ENCODE measurements around the gene F8. TPM values are rescaled to one million over a fixed set of nuclear protein-coding genes. Genes with fewer than 3 reads are reported as not detected.
"Not testable (repeated sequence)": the region's sequence is repeated elsewhere in the genome, so short reads cannot be mapped to it uniquely, and the experiment has no call there.

Gene F8
- total RNA-seq, 2 donors from 2014 or later, result 13.2 to 39.1 TPM

DNA sequence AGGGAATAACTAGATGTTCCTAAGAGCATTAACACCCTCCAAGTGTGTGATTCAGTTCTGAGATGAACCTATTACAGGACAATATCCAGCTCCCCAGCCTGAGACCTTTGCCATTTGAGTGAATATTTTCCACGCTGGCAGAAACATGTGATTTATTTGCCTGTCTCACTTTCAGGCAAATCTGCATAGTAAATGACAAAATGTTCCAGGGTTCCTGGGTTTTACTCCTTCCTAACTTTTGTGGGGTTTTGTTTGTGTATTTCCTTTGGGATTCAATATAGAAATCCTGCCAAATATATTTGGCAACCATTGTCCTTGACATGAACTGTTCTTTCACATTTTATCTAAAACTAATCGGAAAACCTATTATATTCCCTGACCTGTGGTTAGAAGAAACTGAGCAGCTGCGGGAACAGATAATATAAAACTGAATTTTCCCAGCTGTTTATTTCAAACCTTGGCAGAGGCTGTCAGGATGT, 12.5 kb downstream of the F8 start:
- 32% methylated on average over 3 of the region's 3 CpGs for WGBS
- Histone ChIP-seq H3K36me3 (no peaks in the 10 kb centered on the region), H3K4me1 (replicated peaks) (no peaks in the 10 kb centered on the region), H3K9me3 (no peaks in the 10 kb centered on the region), H3K27ac (no peak overlapping the region), H3K4me3 (no peak overlapping the region), H3K27me3 (replicated peaks; ENCODE audit: insufficient read depth) (no peaks in the 10 kb centered on the region)
- no peak for TF ChIP-seq POLR2A (IDR thresholded peaks at IDR 0.05)
- TF ChIP-seq, protein P1, sequence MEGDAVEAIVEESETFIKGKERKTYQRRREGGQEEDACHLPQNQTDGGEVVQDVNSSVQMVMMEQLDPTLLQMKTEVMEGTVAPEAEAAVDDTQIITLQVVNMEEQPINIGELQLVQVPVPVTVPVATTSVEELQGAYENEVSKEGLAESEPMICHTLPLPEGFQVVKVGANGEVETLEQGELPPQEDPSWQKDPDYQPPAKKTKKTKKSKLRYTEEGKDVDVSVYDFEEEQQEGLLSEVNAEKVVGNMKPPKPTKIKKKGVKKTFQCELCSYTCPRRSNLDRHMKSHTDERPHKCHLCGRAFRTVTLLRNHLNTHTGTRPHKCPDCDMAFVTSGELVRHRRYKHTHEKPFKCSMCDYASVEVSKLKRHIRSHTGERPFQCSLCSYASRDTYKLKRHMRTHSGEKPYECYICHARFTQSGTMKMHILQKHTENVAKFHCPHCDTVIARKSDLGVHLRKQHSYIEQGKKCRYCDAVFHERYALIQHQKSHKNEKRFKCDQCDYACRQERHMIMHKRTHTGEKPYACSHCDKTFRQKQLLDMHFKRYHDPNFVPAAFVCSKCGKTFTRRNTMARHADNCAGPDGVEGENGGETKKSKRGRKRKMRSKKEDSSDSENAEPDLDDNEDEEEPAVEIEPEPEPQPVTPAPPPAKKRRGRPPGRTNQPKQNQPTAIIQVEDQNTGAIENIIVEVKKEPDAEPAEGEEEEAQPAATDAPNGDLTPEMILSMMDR (IDR thresholded peaks at IDR 0.05), result no peak
- no peak for TF ChIP-seq POLR2AphosphoS5 (IDR thresholded peaks at IDR 0.05)
- DNase-seq (ENCODE audit: low spot score), result no peak
- intact Hi-C loops (cut with DNase I), result no loop called here

DNA sequence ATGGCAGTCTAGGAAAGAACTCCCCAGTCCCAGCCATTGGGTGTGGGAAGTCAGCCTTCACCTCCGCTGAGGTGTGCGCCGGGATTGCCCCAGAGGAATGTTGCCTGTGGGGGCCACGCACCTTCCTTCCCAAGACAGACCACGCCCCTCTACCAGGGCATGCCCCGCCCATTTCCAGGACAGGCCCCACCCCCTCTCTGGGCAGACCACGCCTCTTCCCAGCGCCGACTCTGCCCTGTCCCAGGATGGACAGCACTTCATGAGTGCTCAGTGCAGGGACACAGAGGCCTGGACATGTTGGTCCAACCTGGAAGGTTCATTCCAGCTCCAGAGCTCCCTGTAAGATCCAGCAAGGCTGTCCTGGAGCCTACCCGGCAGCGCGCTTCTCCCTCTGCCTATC, 13.9 kb downstream of the F8 start:
- H3K9me3 ChIP-seq; intact Hi-C loops (cut with DNase I); H3K36me3 ChIP-seq; H3K4me3 ChIP-seq; H3K27ac ChIP-seq; H3K27me3 ChIP-seq (replicated peaks; ENCODE audit: insufficient read depth); H3K4me1 ChIP-seq (replicated peaks); DNase-seq (ENCODE audit: low spot score): not testable (repeated sequence)
- WGBS, result 100% methylated on average over 3 of the region's 12 CpGs

DNA sequence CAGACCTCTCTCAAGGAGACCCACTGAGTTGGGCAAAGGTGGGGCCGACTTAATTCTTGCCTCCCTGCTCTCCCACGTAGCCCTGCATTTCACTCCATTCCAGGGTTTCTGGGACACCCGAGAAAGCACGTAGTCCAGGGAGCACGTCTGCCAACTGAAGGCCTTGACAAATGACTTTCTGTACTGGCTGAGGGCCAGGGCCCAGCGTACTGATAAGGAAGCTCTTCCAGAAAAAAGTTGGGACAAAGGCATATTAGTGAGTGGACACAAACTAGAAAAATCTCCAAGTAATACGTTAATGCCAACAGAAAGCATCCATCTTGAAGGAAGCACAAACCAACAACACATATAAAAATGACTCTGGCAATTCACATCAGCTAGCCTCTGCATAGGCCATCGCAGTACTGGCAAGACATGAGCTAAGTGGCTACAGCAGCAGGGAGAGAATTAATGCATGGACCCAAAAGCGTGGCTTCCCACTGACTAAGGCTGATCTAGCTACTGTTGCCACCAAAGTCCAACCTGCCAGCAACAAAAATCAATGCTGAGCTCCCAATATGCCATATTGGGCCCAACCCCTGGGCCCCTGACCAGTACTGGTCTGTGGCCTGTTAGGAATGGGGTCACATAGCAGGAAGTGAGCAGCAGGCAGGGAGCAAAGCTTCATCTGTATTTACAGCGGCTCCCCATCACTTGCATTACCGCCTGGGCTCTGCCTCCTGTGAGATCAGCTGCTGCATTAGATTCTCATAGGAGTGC, 15.4 kb downstream of the F8 start:
- H3K4me1 ChIP-seq (replicated peaks); H3K4me3 ChIP-seq; H3K9me3 ChIP-seq; intact Hi-C loops (cut with DNase I); H3K27ac ChIP-seq; H3K36me3 ChIP-seq; H3K27me3 ChIP-seq (replicated peaks; ENCODE audit: insufficient read depth); DNase-seq (ENCODE audit: low spot score): not testable (repeated sequence)
- 32% methylated on average over 9 of the region's 11 CpGs for WGBS

DNA sequence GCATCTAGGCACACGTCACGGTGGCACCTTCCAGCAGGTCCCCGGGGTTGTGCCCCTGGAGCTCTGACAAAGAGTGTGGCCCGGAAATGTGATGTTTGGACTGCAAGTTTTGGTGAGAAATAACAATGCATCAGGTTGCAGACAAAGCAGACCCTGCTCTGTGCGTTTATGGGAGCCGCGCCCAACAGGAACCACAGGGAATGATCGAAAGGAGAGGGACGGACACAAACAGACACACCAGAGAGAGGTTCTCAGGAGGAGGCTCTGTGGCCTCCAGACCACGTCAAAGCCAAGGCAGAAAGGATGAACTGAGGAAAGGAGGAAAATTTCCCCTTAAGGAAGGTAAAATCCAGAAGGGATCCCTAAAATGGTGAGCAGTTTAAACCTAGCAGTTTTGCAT, 16.1 kb downstream of the F8 start:
- H3K4me1 ChIP-seq (replicated peaks); H3K9me3 ChIP-seq; H3K4me3 ChIP-seq; H3K36me3 ChIP-seq; intact Hi-C loops (cut with DNase I); H3K27ac ChIP-seq; DNase-seq (ENCODE audit: low spot score); H3K27me3 ChIP-seq (replicated peaks; ENCODE audit: insufficient read depth): not testable (repeated sequence)
- WGBS, result no CpG with 5 or more reads among the region's 10 CpGs

DNA sequence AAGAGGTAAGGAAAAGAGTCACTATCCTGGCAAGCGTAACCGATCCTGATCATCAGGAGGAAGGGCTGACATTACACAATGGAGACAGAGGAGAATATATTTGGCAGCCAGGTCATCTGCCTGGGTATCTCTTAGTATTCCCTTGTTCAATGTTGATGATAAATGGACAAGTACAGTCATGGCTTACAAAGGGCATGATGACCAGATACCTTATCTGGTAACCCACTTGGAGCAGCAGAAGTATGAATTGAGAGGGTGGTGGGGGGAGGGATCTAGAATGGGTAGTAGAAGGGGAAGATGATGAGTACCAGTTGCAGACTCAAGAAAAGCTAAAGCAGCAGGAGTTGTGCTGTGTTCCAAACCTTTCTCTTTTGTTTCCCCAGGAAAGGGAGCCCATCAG, 17.3 kb downstream of the F8 start:
- intact Hi-C loops (cut with DNase I), result no loop called here
- Histone ChIP-seq H3K27ac (no peak overlapping the region), H3K4me1 (replicated peaks) (no peaks in the 10 kb centered on the region), H3K4me3 (no peak overlapping the region), H3K36me3 (no peaks in the 10 kb centered on the region), H3K9me3 (no peaks in the 10 kb centered on the region), H3K27me3 (replicated peaks; ENCODE audit: insufficient read depth) (no peaks in the 10 kb centered on the region)
- no peak for DNase-seq (ENCODE audit: low spot score)
- 100% methylated on average over 1 of the region's 2 CpGs for WGBS
- no peak for TF ChIP-seq POLR2A (IDR thresholded peaks at IDR 0.05)
- TF ChIP-seq POLR2AphosphoS5 (IDR thresholded peaks at IDR 0.05), result no peak

DNA sequence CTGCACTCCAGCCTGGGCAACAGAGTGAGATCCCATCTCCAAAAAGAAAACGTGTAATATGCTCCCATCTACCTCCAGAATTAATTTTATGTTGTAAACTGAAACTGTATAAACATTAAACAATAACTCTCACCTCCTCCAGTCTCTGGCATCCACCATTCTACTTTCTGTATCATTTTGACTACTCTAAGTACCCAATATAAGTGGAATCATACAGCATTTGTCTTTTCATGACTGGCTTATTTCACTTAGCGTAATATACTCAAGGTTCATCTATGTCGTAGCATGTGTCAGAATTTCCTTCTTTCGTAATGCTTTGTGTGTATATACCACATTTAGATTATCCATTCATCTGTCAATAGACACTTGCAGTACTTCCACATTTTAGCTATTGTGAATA, 20.6 kb downstream of the F8 start:
- no peak overlapping the region for H3K4me3 ChIP-seq
- no peaks in the 10 kb centered on the region for H3K9me3 ChIP-seq
- 73% methylated on average over 4 of the region's 4 CpGs for WGBS
- TF ChIP-seq POLR2AphosphoS5 (IDR thresholded peaks at IDR 0.05) (no peak), POLR2A (IDR thresholded peaks at IDR 0.05) (no peak)
- TF ChIP-seq, protein P1 (IDR thresholded peaks at IDR 0.05), result no peak
- DNase-seq (ENCODE audit: low spot score), result no peak
- no peak overlapping the region for H3K27ac ChIP-seq
- intact Hi-C loops (cut with DNase I), result no loop called here
- no peaks in the 10 kb centered on the region for H3K36me3 ChIP-seq
- no peaks in the 10 kb centered on the region for H3K27me3 ChIP-seq (replicated peaks; ENCODE audit: insufficient read depth)
- H3K4me1 ChIP-seq (replicated peaks), result no peaks in the 10 kb centered on the region

DNA sequence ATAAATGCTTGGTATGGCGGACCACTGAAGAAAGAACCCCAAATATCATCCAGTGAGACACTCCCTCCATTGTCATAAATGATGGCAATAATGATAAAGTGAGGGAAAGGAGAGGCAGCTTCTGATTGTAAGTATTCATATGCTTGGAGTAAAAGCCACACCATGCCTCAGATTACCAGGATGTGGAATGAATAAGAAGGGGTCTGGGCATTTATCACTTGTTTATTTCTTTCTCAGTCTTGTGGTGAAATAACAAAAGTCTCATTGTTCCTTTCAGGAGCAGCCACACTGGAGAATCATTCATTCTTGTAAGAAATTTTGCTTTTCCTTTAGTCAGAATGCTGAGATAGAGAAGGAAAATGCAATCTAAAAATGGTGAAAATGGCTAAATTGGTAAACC, 21.7 kb downstream of the F8 start:
- 91% methylated on average over 1 of the region's 1 CpG for WGBS
- intact Hi-C loops (cut with DNase I), result no loop called here
- TF ChIP-seq POLR2AphosphoS5 (IDR thresholded peaks at IDR 0.05) (no peak), POLR2A (IDR thresholded peaks at IDR 0.05) (no peak)
- TF ChIP-seq, protein P1 (IDR thresholded peaks at IDR 0.05), result no peak
- Histone ChIP-seq H3K36me3 (no peaks in the 10 kb centered on the region), H3K9me3 (no peaks in the 10 kb centered on the region), H3K27me3 (replicated peaks; ENCODE audit: insufficient read depth) (no peaks in the 10 kb centered on the region), H3K4me1 (replicated peaks) (no peaks in the 10 kb centered on the region), H3K4me3 (no peak overlapping the region), H3K27ac (no peak overlapping the region)
- DNase-seq (ENCODE audit: low spot score), result no peak
